Inflammatory macrophage (primary cell): ENCODE data around the gene MMP17.
"Not testable (repeated sequence)": the region's sequence is repeated elsewhere in the genome, so short reads cannot be mapped to it uniquely, and the experiment has no call there.

Experiments used
- DNase-seq, 2 donors: peaks; one replicate each; pipeline ENCODE4 v3.0.0-alpha.2; 2020 to 2022

Gene MMP17

DNA sequence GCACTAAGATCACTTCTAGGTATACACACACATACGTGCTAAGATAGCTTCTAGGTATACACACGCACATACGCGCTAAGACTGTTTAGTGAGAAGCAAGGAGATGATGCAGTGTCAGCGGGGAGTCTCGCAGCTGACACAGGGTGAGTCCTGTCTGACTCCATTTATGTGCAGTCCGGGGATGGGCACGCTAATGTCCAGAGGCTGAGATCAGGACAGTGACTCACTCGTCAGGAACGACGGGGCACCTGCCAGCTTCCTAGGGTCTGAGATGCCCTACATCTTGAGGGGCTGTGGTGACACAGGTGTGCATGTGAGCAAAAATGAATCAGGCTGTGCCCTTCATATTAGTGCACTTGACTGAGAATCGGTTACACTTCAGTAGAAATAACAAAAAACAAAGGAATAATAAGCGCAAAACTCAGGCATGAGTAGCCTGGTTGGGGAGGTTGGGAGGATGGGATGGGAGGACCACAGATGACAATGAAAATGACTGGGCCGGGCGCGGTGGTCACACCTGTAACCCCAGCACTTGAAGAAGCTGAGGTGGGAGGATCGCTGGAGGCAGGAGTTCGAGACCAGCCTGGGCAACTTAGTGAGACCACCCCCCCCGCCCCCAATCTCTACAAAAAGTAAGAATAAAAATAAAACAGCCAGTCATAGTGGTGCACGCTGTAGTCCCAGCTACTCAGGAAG is 37.1 kb downstream of the MMP17 start:
- DNase-seq: no peak

DNA sequence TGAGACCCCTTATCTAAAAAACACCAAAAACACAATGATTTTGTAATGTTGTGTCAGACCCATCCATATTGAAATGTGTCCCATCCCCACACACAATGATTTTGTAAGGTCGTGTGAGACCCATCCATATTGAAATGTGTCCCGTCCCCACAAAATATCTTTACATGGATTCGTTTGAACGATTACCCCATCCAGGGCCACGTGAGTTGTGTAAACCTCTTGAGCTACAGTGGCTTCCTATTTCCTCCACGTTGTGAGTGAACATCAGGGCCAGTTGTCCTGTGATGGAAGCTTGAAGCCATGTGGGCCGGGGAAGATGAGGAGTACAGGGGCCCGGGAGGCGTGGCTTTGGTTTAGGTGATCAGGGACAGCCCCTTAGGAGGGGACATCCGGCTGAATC is 39.3 kb downstream of the MMP17 start:
- peak; percentile 70 to 72 for DNase-seq

DNA sequence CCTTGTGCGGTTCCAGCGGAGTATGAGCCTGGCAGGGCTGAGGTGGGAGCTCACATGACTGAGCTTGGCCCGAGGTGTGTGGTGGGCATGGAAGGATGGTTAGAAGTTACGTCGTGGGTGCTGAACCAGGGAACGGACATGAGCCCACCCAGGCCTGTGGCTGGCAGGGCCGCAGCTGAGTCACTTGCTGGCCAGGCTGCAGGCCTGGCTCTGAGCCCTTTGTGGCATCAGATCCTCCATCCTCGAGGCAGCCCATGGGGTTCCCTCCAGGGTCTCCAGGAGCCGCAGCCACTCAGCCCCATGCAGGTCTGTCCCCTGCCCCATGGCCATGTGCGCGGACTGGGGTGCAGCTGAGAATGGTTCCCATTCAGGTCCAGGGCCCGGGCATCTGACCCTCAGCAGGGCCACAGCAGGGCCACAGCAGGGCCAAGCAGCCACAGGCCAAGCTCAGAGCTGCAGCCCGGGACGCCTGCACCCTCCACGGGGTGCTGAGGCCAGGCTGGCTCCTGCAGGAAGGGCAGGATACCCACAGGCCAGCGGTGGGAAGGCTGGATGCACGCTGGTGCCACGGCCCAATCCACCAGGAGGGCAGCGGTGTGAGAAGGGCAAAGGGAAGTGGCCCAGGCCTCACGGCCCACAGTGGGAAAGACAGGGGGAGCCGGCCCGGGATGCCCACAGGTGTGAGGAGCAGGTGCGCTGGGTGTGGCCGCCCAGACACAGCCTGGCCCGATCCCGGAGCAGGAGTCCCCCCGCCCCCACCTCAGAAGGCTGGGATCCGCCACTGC is 39.9 kb downstream of the MMP17 start:
- no peak for DNase-seq

DNA sequence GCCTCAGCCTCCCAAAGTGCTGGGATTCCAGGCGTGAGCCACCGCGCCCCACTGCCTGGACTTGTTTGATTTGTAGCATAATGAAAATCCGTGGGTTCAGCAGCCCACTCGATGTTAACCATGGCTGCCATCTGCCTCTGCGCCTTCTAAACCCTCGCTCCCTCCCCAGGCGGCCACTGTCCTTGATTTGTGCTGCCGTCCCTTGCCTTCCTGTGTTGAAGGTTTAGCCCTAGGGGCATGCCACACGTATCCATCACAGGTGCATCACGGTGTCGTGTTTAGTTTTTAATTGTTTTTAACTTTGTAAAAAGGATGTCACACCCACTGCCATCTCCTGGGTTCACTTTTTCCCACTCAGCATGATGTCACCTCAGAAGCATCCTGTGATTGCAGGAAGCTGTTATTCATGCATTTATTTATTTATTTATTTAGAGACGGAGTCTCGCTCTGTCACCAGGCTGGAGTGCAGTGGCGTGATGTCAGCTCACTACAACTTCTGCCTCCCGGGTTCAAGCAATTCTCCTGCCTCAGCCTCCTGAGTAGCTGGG is 41.8 kb downstream of the MMP17 start:
- DNase-seq: peak; percentile 49 to 75

DNA sequence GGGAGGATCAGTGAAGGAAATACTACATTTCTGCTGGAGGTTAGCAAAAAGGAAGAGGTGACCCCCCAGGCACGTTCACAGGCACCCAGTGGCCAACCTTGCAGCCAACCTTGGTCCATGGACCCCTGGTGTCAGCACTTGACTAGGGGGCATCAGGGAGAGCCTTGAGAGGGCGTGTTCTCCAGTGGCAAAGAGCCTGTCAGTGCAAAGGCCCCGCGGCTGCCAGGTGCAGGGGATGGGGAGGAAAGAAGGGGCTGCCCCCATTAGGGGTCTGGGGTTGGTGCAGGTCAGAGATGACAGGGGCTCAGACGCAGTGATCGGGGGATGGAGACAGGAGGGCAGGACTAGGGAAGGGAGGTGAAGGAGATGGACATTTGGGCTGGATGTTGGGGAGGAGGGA is 43.5 kb downstream of the MMP17 start:
- DNase-seq: no peak

DNA sequence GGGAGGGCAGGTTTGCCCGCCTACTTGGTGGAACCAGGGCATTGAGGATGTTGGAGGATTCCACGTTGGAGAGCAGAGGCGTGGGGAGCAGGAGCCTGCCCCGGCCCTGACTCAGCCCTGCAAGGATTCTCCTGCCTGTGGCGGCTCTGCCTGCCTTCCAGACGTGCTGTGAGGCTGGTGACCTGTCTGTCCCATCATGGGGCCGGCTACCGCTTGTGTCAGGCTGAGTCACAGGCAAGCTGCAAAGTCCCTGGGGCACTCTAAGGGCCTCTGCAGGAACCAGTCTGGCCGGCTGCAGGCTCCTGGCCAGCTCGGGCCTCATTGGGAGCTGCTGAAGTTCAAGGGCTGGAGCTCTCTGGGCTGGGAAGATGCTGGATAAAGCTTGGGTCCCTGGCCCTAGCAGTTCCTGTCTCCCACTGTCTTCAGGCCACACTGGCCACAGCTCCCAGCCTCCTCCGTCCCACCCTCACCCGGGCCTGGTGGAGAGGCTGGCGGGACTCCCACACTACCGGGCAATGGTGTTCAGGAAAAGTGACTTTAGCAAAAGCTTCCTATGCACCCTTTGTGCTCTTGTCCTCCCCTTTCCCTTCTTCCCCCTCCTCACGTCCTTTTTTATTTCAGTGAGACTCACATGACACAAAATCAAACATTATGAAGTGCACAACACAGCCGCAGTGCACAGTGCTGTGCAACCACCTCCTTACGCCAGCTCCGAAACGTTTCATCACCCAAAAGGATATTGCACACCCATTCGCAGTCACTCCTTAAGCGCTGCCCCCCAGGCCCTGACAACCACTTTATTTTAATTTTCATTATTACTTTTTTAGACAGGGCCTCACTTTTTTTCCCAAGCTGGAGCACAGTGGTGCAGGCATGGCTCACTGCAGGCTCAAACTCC is 44.2 kb downstream of the MMP17 start:
- peak; percentile 89 for DNase-seq

DNA sequence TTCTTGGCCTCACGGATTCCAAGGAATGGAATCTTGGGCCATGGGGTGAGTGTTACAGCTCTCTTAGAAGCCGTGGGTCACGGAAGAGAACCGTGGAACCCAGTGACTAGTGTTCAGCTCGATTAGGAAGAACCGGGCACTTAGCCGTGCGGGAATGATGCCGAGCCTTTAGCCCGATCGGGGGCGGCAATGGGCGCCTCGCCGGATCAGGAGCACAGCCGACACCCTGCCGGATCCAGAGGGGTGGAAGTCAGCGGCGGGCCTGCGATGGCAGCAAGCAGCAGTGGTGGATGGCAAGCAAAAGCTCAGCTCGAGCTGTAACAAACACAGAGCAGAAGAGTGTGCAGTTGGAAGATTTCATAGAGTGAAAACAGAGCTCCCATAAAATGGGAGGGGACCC is 45.1 kb downstream of the MMP17 start:
- DNase-seq: no peak

DNA sequence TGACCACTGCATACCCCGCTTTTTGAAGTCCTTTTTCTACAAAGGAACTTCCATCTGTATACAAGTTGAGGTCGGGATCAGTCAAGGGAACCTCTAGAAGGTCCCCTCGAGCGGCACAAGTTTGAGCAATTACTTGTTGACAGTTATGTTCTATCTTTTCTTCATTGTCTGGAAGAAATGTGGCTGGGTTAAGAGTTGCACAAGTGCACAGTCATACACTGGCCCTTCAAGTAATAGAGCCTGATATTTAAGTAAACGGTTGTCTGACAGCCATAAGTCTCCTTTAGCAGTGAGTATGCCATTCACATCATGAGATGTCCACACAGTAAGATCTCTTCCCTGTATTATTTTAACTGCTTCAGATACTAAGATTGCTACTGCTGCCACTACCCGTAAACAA is 46.8 kb downstream of the MMP17 start:
- DNase-seq: not testable (repeated sequence)

DNA sequence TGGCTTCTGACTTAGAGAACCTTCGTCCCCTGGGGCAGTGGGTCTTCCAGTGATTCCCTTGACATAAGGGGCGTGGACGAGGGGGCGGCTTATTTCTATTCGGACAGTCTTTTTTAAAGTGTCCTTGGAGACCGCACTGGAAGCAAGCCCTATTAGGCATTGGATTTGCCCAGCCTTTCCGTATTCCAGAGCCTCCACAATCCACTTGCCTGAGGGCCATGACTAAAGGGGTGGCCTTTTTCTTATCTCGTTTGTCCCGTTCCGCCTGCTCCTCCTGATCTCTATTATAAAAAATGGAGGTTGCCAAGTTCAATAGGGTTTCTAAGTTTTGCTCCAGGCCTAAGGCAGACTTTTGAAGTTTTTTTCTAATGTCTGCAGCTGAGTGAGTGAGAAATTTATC is 49.0 kb downstream of the MMP17 start:
- not testable (repeated sequence) for DNase-seq

DNA sequence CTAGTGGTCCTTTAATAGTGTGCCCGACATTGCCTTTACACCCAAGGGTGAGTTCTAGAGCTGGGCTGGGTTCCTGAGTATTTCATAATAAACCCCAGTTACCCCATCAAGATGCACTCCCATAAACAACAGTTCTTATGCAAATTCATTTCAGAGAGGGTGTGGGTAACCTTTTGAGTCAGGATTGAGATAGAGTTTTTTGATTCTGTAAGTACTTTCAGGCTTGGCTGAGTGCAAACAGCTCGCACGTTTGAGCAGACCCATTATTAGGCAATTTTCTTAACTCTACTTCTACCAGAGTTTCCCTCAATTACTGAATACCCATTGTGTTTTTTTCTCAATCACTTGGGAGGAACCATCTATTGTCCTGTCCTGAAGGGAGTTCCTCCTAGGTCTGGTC is 50.2 kb downstream of the MMP17 start:
- peak in 1 of 2 donors; percentile 68 for DNase-seq

DNA sequence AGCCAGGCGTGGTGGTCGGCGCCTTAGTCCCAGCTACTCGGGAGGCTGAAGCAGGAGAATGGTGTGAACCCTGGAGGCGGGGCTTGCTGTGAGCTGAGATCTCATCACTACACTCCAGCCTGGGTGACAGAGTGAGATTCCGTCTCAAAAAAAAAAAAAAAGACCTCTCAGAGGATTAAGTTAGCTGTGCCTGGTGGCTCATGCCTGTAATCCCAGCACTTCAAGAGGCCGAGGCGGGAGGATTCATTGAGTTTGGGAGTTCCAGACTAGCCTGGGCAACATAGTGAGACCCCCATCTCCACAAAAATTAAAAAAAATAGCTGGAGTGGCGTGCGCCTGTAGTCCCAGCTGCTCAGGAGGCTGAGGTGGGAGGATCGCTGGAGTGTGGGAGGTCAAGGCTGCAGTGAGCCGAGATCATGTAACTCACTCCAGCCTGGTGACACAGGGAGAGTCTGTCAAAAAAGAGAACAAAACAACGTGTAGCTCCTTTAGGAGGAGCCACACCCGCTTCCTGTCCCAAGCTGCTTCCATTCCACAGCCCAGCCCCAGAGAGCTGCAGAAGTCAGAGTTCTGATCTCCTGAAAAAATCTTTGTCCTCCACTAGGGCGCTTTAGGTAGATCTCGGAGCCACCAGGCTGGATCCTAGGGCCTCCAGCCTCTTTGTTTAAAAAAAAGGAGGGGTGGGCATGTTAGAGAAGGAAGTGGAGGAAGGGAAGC is 54.8 kb downstream of the MMP17 start:
- DNase-seq: peak; percentile 81 to 82

DNA sequence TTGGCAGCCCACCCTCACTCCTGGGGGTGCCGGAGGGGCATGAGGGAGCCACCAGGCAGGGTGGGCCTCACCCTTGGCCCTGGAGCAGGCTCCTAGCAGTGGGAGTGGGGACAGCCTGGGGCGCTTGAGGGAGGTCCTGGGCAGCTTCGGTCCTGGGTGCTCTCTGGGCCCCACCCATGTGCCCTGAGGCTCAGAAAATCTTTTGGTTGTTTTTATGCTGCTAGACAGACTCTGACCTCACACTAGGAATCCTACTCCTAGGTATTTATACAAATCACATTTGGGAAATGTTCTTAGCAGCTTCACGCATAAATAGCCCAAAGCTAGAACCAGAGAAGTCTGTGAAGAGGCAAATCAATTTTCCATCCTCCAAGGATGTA is 55.3 kb downstream of the MMP17 start:
- no peak for DNase-seq

DNA sequence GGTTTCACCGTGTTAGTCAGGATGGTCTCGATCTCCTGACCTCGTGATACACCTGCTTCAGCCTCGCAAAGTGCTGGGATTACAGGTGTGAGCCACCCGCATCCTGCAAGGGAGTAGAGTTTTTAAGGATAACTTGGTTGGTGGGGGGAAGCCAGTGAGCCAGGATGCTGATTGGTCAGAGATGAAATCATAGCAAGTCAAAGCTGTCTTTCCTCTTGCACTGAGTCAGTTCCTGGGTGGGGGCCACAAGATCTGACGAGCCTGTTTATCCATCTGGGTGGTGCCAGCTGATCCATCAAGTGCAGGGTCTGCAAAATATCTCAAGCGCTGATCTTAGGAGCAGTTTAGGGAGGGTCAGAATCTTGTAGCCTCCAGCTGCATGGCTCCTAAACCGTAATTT is 56.9 kb downstream of the MMP17 start:
- DNase-seq: not testable (repeated sequence)

DNA sequence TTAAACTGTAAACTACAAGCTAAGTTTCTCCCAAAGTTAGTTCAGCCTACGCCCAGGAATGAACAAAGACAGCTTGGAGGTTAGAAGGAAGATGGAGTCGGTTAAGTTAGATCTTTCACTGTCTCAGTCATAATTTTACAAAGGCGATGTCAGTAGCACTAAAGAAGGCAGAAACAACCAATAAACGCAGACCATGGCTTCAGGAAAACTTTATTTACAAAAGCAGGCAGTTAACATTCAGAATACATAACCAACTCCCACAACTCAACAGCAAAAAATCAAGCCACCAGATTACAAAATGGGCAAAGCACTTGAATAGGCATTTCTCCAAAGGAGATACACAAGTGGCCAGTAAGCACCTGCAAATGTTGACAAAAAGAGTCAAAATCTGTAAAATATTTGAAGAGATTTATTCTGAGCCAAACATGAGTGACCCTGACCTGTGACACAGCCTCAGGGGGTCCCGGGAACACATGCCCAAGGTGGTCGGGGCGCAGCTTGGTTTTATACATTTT is 57.4 kb downstream of the MMP17 start:
- DNase-seq: no peak

DNA sequence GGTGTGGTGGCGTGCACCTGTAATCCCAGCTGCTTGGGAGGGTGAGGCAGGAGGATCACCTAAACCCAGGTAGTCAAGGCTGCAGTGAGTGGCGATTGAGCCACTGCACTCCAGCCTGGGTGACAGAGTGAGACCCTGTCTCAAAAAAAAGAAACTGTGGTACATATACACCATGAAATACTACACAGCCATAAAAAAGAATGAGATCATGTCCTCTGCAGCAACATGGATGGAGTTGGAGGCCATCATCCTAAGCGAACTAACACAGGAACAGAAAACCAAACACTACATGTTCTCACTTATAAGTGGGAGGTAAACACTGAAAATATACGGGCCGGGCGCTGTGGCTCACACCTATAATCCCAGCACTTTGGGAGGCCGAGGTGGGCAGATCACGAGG is 63.5 kb downstream of the MMP17 start:
- DNase-seq: not testable (repeated sequence)

DNA sequence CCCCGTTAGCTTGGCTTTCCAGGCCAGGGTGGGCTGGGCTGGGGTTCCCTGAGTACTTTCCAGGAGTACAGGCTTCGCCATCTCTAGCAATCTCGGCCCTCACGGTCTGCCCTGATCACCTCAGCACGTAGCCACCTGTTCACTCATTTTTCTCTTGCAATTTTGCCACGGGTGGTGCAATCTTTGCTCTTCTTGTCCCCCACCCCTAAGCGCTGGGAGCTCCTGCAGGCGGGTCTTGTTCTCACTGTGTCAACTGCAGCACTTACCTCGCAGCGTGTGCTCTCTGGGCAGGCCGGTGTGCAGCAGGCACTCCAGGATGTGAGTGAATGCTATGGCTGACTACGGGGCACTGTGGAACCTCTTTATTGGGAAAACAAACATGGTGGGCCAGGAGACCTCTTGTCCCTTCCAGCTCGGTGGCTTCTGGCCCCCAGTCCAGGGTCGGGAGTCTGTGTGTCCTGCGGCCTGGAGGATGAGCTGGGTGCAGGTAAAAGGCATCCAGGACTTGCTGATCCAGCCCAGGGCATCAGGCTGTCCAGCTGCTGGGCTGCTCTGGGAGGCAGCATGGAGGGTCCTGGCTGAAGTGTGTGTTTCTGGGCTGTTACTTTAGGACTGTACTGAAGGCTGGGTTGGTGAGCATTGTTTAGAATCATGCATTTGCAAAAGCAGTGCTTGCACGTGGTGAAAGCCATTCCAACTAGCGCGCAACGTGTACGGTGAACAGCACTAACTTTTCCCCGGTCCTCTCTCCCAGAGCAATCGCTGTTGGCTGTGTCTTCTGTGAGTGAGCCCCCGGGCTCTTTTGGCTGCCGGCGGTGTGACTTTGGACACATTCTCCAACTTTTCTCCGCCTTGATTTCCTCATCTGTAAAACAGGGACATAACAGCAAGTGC is 64.8 kb downstream of the MMP17 start:
- no peak for DNase-seq

DNA sequence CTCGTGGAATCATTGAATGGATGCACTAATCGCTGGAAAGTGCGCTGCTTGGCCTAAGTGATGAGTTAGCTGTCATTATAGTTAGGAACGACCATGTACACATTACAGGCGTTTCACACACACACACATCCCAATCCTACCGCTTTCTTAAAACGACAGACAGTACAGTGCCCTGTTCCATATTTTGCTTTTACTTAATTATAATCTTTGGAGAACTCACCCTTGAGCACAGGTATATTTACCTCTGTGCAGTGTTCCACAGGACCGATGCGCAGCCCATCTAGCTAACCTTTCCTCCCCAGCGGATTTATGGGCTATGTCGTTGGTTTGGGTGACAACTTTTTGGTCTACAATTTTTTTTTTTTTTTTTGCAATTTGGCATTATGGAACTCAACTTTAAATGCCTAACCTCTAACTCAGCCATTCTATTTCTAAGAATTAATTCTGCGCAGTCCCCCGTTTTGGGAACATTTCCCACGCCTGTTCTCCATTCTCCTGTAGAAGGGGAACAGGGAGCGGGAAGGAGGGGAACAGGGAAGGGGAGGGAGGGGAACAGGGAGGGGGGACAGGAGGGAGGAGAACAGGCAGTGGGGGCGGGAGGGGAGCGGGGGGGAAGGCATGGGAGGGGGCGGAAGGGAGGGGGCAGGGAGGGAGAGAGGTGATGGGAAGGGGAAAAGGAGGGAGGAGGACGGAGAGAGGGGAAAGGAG is 65.6 kb downstream of the MMP17 start:
- no peak for DNase-seq

DNA sequence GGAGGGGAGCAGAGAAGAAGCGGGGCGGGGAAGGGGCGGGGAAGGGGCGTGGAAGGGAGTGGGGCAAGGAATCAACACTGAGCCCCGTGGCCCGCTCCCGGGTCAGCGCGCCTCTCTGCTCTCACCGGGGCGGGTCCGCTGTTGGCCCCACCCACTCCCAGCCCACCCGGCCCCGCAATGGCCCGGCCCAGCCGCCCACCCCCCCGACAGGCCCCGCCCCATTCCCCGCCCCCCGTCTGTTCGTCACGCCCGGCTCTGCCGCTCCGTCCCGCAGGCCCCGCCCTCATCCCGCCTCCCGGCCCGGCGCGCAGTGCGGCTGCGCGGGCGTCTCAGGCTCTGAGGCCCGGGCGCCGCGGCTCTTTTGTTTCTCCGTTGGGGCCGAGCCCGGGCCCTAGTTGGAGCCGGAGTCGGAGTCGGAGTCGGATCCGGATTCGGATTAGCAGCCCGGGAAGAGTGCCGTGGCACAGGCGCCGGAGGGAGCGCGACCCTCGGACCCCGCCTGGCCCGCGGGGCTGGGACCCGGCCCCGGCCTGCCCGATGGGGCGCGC is 66.2 kb downstream of the MMP17 start, which contains the start of gene ULK1:
TSS of gene ULK1 (plus strand) at position 310 of the 548 bp plus-strand sequence. CDS start 380 bp downstream, outside the sequence.
- DNase-seq: peak; percentile 88 to 92

DNA sequence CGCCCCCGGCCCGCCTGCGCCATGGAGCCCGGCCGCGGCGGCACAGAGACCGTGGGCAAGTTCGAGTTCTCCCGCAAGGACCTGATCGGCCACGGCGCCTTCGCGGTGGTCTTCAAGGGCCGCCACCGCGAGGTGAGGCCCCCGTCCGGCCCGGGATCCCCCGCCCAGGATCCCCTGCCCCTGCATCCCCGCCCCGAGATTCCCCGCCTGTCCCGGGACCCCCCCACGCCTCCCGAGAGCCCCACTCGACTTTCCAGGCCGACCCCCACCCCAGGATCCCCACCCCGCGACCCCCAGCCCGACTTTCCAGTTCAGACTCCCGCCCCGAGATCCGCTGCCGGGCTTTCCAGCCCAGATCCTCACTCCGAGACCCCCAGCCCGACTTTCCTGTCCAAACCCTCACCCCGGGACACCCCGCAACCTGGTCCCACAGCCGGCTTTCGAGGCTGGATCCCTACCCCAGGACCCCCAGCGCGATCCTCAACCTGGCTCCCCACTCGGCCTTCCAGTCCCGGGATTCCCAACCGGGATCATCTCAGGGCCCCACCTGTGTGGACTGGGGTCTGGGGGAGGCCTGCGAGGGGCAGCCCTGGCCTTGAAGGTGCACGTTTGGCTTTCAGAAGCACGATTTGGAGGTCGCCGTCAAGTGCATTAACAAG is 66.9 kb downstream of the MMP17 start:
- no peak for DNase-seq
